ENCODE results near the gene CYP26C1.
"Not testable (repeated sequence)": the region's sequence is repeated elsewhere in the genome, so short reads cannot be mapped to it uniquely, and the experiment has no call there.

Gene CYP26C1

DNA sequence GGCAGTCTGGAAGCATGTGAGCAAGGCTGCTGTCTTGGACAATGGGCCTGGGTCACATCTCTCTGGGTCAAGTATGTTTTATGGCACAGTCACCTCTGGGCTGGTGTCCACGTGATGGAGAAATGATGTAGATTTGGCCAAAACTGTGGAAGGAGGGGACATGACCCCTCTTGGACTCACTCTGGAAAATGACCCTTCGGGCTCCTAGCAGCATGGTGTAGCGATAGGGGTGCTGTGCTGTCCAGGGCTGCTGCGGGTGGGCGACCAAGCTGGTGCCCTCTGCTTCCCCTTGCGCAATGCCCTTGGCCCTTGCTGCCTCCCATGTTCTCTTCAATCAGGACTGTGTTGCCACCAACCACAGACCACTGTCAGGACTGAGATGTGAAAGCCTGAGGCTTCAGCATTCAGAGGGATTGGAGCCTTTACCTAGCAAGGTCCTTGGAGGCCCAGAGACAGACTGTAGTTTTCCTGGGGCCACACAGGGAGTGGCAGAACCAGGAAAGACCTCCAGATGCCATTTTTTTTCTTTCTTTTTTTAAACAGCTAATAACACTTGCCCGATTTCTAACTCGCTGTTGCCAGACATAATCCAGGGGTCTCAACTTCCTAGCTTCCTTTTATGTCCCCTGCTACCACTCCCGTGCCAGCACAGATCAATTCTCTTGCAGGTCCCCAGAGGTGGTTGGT is 19.2 kb downstream of the CYP26C1 start:
- DNase-seq: no peak

DNA sequence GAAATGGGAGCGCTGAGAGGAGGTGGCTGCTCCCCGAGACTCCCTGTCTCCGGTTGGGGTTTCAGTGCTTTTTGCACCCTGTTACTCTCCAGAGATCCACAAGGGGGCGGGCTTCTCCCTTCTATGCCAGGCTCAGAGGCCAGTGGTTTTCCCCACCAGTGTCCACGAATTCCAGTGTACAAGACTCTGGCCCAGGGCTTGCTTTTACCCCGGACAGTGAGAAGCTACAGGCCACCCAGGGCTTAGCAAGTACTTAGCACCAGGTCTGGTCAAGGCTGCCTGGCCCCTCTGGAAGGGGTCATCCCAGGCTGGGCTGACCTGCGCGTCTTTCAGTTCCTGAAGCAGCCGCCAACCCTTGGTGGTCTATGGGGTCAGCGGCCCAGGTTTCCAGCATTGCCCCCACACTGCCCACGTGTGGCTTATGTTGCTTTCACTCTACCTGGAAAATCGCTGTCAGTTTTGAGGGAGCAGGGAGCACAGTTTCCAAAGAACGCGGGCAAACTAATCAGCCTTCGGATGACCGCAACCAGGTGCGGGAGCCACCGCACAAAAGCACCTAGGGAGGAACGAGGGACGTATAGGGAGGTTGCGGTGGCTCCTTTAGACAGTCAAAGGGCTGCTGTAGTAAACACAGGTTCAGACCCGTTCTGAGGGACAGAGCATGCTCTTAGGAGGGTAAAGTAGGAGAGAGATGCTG is 19.9 kb downstream of the CYP26C1 start:
- peak; percentile 55 for DNase-seq

DNA sequence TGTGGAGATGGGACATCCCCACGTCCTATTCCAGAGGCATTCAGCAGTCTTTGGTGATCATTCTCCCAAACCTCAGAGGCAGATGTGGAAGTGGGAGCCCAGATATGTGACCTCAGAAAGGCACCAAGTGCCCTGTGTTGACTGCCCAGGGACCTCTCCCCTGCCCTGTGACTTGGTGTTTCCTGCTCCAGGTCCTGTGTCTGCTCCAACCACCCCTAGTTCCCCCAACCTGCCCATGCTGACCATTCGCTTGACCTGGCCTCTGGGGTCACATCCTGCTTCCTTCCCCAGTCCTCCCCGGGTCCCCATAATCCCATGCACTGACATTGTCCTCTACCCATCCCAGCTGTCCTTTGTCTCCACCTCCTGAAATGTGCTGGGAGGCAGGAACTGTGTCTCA is 20.7 kb downstream of the CYP26C1 start:
- no peak for DNase-seq

DNA sequence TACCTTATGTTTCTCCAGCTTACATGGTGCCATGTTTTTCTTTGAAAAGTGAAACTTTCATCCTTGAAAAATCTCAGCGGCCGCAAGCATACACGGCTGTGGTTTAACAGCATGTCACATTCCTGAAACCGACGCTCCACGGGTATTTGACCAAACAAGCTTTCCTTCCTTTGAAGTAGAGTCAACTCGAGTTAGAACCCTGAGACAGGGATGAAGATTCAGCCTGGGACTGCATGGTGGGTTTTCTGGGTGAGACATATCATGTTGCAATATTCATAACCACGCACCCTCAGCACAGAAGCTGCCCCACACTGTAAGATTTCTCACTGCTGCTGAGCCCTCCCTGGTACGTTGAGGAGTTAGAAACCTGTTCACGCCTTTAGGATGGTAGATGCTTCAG is 21.2 kb downstream of the CYP26C1 start:
- DNase-seq: no peak

DNA sequence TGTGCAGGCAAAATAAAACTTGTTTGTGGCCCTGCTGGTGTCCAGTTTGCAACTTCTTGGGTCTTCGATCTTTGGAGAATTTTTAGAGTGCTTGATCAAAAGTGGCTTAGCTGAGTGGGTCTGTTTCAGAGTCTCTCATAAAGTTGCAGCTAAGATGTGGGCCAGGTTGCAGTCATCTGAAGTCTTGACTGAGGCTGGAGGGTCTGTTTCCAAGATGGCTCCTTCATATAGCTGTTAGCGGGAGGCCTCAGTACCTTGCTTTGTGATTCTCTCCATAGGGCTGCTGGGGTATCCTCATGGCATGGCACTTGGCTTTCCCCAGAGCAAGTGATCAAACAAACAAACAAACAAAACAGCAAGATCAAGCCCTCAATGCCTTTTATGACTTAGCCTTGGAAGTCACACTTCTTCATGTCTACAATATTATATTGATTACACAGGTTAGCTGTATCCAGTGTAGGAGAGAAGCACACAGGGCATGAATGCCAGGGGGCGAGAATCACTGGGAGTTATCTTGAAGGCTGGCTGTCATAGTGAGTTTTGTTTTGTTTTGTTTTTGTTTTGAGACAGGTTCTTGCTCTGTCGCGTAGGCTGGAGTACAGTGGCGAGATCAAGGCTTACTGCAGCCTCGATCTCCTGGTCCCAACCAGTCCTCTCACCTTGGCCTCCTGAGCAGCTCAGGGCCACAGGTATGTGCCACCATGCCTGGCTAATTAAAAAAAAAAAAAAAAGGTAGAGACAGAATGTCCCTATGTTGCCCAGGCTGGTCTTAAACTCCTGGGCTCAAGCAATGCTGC is 23.3 kb downstream of the CYP26C1 start:
- no peak for DNase-seq

DNA sequence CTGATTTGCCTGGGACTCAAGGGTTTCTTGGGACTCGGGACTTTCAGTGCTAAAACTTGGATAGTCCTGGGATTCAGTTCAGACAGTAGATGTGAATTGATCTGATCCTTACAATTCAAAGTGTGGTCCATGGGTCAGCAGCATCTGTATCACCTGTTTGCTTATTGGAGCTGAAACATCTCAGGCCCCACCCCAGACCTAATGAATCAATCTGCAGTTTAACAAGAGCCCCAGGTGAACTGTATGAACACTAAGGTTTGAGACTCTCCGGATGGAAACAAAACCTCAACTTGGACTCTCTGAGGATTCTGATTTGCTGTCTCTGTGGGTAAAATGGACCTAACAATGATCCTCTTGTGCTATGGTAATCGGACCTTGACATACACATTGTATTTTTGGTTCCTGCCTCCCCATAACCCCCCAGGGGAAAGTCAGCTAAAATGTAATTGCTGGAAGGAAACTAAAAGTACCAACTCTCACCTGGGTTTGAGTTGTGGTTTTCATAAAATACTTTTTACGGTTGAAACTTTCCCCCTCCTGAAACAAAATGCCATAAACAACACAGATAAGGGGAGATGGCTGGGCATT is 24.8 kb downstream of the CYP26C1 start:
- DNase-seq: no peak

DNA sequence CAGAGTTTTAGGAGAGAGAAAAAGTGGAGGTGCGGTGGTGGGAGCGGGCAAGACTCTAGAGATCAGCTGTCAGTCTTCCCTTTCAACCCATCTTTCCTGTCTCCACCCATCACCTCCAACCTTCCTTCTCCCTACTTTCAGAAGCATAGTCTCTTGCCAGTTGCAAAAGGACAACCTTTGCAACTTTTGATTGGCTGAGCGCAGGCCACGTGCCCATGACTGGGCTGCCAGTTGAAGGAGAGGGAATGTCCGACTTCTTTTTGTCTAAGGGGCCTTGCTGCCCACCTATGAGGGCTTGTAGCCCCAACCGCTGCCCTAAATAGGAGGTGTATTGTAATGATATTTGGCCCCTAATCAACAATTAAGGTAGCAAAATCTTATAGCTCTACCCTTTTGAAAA is 25.7 kb downstream of the CYP26C1 start:
- DNase-seq: no peak

DNA sequence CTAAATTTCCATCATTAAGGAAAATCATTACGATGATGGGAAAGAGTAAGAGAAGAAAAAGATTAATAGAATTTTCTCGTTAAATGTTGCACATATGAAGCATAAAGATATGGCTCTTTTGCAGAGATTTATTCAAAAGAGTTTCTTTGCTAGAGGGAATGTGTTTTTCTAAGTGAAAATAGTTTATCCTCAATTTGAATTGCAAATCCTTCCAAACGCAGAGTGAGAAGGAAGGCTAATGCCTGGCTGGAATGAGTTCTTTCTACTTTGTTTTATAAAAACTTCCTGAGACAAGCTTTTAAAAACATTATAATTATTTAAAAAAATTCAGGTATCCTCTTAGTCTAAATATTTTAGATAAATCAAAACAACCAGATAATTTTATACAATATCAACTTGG is 27.2 kb downstream of the CYP26C1 start:
- DNase-seq: no peak

DNA sequence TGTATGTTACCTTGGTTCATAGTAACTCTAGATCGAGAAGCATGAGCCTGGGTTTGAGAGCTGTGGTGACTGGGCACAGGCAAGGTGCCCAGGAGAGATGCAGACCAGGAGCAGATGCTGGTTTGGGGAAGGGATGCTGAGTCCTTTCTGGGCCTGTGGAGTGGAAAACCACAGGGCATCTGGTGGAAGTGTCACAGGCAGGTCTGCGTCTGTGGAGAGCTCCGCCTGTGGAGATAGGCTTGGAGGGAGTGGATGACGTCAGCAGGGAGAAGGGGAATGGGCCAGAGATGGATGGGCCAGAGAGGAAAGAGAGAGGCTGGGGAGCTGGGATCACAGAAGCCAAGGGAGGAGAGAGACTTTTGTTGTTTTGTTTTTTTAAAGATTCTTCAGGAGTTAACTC is 27.9 kb downstream of the CYP26C1 start:
- DNase-seq: no peak

DNA sequence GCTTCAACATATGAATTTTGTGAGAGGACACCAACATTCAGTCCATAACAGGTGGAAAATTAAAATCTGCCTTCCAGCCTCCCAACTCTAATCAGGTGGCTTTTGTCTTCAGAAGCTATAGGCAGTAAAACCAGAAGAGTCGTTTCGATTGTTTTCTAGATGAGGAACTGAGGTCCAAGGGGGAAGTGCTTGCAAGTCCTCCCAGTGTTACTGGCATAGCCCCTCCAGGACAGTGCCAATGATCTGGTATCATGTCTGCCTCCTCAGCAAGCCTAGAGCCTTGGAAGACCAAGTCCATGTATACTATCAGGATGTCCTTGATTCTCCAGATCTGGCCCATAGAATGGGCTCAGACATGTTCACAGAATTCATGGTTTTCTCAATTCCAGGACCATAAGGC is 30.0 kb downstream of the CYP26C1 start:
- no peak for DNase-seq

DNA sequence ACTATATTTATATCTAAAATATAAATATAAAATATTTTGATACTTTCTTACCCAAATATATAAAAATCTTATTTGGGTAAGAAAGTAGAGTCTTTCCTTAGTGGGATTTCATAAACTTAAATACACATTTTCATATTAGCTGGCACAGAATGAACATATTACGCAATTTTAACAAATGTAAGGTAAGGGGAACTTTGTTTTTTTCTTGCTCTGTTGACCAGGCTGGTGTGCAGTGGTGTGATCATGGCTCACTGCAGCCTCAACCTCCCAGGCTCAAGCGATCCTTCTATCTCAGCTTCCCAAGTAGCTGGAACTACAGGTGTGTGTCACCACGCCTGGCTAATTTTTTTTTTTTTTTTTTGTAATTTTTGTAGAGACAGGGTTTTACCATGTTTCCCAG is 31.4 kb downstream of the CYP26C1 start:
- no peak for DNase-seq

DNA sequence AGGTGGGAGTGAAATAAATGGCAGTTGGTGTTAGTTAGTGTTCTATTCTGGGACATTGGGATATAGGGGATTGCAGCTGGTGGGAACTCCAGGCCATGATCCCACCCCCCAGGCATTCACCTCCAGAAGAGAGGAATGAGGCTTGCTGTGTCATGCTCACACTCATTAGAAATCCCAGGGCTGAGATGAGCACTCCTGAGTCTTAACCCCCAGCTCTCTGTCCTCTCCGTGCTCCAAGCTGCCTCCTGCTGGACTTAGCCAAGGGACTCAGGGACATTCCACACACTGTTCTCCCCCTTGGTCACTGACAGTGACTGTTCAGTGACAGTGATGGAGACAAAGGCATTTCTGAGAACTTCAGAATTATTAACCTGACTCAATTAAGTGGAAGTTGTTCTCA is 34.6 kb downstream of the CYP26C1 start:
- DNase-seq: no peak

DNA sequence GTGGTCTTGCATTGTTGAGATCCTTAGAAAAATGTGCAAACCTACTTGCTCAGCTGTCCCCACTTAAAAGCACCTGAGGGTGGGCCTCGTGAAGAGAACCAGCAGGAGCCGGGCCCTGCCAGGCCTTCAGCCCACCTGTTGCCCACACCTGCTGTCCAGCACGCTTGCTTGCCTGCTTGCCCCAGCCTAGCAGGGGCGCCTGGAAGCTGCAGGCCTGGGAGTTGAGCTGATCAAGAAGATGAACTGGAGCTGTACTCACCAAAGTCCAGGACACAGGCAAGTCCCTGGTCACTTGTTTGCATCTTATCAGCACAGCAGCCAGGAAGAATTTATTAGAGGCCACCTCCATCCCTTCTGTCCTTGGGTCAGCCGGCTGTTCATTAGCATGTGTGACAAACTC is 36.3 kb downstream of the CYP26C1 start:
- DNase-seq: no peak

DNA sequence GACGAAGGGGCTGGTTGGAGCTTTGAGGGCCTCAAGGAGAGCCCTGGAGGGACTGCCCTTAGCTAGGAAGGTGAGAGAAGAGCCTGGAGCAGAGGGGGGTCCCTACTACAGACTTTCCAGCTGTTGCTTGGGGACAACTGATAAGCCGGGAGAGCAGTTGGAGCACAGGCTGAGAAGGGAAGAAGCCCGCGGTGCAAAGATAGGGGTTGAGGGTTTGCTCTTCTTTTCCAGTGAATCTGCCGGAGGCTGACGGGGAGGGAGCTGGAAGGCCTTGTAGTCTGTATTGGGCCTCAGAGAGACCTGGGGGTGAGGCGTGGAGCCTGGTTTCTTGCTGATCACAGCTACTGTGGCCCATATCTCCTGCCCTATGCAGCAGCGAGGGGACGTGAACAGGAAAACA is 36.8 kb downstream of the CYP26C1 start:
- no peak for DNase-seq

DNA sequence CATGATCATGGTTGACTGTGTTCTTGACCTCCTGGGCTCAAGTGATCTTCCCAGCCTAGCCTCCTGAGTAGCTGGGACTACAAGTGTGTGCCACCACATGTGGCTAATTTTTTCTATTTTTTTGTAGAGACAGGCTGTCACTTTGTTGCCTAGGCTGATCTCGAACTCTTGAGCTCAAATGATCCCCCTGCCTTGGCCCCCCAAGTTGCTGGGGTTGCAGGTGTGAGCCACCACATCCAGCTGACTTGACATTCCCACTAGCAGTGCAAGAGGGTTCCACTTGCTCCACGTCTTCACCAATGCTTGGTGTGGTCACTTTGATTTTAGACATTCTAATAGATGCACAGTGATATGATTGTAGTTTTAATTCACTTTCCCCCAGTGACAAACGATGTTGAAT is 38.2 kb downstream of the CYP26C1 start:
- no peak for DNase-seq

DNA sequence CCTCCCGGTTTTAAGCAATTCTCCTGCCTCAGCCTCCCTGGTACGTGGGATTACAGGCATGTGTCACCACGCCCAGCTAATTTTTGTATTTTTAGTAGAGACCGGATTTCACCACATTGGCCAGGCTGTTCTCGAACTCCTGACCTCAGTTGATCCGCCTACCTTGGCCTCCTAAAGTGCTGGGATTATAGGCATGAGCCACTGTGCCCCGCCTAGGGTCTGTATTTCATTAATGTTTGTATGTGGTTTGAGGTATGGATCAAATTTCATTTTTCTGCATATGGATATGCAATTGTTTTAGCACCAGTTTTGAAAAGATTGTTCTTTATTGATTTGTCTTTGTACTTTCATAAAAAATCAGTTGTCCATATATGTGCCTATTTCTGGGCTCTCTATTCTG is 39.1 kb downstream of the CYP26C1 start:
- DNase-seq: no peak

DNA sequence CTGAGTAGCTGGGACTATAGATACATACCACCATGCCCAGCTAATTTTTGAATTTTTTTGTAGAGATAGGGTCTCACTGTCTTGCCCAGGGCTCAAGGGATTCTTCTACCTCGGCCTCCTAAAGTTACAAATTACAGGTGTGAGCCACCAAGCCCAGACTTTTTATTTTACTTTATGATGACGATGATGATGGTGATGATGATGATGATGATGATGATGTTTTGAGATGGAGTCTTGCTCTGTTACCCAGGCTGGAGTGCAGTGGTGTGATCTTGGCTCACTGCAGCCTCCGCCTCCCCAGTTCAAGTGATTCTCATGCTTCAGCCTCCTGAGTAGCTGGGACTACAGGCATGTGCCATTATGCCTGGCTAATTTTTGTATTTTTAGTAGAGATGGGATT is 40.5 kb downstream of the CYP26C1 start:
- not testable (repeated sequence) for DNase-seq

DNA sequence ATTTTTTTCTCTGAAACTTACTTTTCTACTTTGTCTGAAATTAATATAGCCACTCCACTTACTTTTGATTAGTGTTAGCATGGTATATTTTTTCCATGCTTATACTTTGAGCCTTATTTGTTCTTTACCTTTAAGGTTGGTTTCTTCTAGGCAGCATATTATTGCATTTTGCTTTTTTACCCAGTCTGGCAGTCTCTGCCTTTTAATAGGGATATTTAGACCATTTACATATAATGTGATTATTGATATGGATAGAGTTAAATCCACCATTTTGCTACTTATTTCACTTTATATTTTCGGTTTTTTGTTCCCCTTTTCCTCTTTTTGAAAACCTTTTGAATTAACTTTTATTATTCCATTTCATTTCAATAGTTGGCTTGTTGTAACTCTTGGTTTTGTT is 43.4 kb downstream of the CYP26C1 start:
- no peak for DNase-seq

DNA sequence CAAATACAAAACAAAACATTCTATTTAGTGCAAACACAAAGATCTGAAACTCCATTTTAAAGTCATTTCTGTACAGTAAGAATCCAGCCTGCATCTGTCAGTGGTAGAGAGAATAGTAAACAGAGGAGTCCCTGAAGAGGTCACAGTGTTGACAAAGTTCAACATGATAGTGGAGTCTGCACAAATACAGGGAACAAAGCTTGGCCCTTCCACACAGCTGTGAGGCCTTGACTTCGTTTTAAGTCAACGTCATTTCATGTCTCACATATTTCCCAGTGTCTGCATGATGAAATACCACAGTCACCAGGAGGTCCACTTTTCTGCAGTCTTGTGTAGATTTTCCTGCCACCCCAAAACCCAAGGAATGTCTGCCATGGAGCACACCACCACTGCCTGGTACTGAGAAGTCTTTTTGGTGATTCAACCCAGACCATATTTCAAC is 46.1 kb downstream of the CYP26C1 start:
- DNase-seq: no peak

DNA sequence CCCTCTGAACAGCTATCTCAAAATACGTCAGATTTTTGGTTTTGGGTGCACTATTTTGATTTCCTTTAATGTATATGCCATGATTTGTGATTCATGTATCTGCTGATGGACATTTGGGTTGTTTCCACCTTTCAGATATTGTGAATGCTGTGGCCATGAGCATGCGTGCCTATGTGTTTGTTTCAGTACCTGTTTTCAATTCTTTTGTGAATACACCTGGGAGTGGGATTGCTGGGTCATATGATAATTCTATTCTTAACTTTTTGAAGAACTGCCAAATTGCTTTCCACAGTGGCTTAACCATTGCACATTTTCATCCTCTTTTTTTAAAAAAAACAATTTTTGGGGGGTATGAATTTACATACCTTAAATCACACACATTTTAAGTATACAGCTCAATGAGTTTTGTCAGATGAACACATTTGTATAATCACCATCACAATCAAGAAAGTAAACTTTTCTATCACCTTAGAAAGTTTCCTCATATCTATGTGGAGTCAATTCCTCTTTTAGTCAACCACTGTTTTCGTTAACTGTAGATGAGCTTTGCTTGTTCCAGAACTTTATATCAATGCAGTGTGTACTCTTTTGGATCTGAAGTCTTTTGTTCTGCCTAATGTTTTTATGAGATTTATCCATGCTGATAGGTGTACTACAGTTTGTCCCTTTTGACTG is 50.0 kb downstream of the CYP26C1 start:
- DNase-seq: no peak

DNA sequence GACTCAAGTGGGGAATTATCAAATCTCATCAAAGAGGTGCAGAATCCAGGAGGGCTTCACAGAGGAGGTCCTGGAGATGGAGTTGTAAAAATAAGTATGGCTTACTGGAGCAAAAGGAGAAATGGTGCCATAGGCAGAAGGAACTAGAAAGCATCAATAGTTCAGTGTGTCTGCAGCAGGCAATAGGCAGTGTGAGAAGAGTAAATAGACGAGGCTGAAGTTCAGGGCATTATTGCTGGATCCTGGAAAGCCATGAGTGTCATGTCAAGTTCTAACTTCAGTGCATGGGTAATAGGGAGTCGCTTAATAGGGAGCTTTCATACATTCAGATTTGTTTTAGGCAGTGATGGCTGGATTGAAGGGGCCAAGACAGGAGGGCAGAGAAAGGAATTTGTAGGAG is 52.4 kb downstream of the CYP26C1 start:
- DNase-seq: no peak

DNA sequence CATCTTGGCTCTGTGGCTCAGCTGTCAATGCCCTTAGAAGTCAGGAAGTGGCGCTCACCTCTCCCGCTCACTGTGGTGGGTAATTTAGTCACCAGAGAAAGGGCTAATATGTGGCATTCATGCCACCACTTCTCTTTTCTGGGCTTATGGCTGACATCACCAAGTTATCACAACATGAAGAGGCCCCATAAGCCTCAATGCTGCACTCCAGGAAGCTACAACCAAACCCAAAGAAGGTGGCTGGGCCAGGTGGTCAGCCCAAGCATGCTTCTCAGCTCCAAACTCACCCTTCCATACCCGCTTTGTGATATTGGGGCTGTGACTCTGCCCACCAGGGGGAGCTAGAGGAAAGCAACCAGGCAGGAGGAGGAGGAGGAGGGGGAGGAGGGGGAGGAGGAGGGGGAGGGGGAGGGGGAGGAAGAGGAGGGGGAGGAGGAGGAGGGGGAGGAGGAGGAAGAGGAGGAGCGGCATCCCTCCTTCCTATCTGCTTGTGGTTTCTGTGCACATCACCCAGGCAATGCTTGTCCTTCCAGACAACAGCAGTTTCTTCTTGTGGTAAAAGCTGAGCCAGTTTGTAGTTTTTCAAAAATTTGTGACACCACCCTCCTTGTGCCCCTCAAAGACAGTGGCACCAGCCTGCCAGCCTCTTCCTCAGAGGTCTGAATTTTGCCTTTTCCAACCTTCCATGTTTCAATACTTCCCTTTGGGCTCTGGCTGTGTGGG is 55.2 kb downstream of the CYP26C1 start:
- DNase-seq: peak; percentile 71
